ENCODE results near the gene DZIP1L. TPM values are rescaled to one million over a fixed set of nuclear protein-coding genes. Genes with fewer than 3 reads are reported as not detected.

Gene DZIP1L
- total and polyA plus RNA-seq, 2 donors (not counting 3 experiments of a cell fraction or from before 2014, with no cell fraction given) = 3.0 to 17.9 TPM

GRCh38 chr3:138093721-138094120 is 21.7 kb downstream of the DZIP1L start:
- Histone ChIP-seq H3K4me1 (ENCODE audit: control insufficient read depth, extremely low read depth, insufficient read depth, low read length) (no peaks in the 10 kb centered on the region), H3K27ac (ENCODE audit: insufficient read depth, low read depth, low read length) (no peak overlapping the region), H4K20me1 (replicated peaks; ENCODE audit: control insufficient read depth, extremely low read depth, insufficient read depth, low read length) (no peaks in the 10 kb centered on the region), H3K79me2 (ENCODE audit: control insufficient read depth, insufficient read depth, low read length) (no peaks in the 10 kb centered on the region), H3K4me3 (replicated peaks in 1 of 3; ENCODE audit: insufficient read depth in 1 of 3, low read depth in 1 of 3, low read length in 3 of 3) (no peak overlapping the region), H3K27me3 (ENCODE audit: control insufficient read depth in 2 of 2, insufficient read depth in 2 of 2, low read length in 2 of 2) (no peaks in the 10 kb centered on the region), H3K9ac (replicated peaks; ENCODE audit: extremely low read depth, insufficient read depth, low read length) (no peak overlapping the region), H3K36me3 (ENCODE audit: control insufficient read depth in 2 of 2, extremely low read depth in 1 of 2, insufficient read depth in 2 of 2, low read length in 2 of 2) (peaks cover 0 to 3% of the 10 kb centered on the region in 2 experiments), H3K9me3 (replicated peaks; ENCODE audit: control insufficient read depth, insufficient read depth, low read length) (no peaks in the 10 kb centered on the region), H3K4me2 (ENCODE audit: insufficient read depth, low read length) (no peak overlapping the region), H3K9me1 (replicated peaks; ENCODE audit: control insufficient read depth, extremely low read depth, insufficient read depth, low read length) (no peaks in the 10 kb centered on the region), H2AFZ (ENCODE audit: low read depth, low read length) (no peak overlapping the region)
- ChIA-PET POLR2A (no interaction called here), CTCF (interaction anchor here (1.3 to 1.5 kb wide), 3 partner anchors 22 to 26 kb away, joined by 3 to 5 read pairs (median 5); partner anchors contain the start of gene DZIP1L)
- dilution Hi-C loops (cut with MboI; ENCODE audit: extremely low pct_ligation_motif_present, low sequenced_read_pairs) (no loop called here), intact Hi-C loops (cut with micrococcal nuclease) (no loop called here)
- no peak for TF ChIP-seq EZH2 (IDR thresholded peaks at IDR 0.05; ENCODE audit: borderline replicate concordance, low read depth, low read length, severe bottlenecking)
- no peak for TF ChIP-seq JUN (IDR thresholded peaks at IDR 0.05; ENCODE audit: borderline replicate concordance, insufficient read depth, insufficient read length, low read depth)
- TF ChIP-seq POLR2AphosphoS5 (IDR thresholded peaks at IDR 0.05; ENCODE audit: insufficient read depth, low read depth, low read length) = no peak
- no peak for TF ChIP-seq CTCF (IDR thresholded peaks at IDR 0.05; ENCODE audit: extremely low read depth in 1 of 2, insufficient read depth in 1 of 2, low read depth in 1 of 2, low read length in 2 of 2)
- TF ChIP-seq FOS (IDR thresholded peaks at IDR 0.05; ENCODE audit: borderline replicate concordance, insufficient read depth, low read length) = no peak
- TF ChIP-seq POLR2A (IDR thresholded peaks at IDR 0.05; ENCODE audit: low read depth, low read length) = no peak
- TF ChIP-seq MYC (IDR thresholded peaks at IDR 0.05; ENCODE audit: low read depth, low read length) = no peak
- TF ChIP-seq GATA2 (IDR thresholded peaks at IDR 0.05; ENCODE audit: insufficient read depth, insufficient read length, low read depth, low read length) = no peak
- TF ChIP-seq, protein P1, sequence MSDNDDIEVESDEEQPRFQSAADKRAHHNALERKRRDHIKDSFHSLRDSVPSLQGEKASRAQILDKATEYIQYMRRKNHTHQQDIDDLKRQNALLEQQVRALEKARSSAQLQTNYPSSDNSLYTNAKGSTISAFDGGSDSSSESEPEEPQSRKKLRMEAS (IDR thresholded peaks at IDR 0.05; ENCODE audit: insufficient read depth, insufficient read length) = no peak
- no peak for DNase-seq (ENCODE audit: low read depth, low spot score)
- no TSS peak for BruUV-seq (replicated peaks)
- no peak for FAIRE-seq

Data from endothelial cell of umbilical vein (primary cell).